ENCODE results near the gene RFX3. TPM values are rescaled to one million over a fixed set of nuclear protein-coding genes. Genes with fewer than 3 reads are reported as not detected.

RFX3 gene
- total RNA-seq, 1 experiment from 2014 or later: 5.7 TPM

DNA sequence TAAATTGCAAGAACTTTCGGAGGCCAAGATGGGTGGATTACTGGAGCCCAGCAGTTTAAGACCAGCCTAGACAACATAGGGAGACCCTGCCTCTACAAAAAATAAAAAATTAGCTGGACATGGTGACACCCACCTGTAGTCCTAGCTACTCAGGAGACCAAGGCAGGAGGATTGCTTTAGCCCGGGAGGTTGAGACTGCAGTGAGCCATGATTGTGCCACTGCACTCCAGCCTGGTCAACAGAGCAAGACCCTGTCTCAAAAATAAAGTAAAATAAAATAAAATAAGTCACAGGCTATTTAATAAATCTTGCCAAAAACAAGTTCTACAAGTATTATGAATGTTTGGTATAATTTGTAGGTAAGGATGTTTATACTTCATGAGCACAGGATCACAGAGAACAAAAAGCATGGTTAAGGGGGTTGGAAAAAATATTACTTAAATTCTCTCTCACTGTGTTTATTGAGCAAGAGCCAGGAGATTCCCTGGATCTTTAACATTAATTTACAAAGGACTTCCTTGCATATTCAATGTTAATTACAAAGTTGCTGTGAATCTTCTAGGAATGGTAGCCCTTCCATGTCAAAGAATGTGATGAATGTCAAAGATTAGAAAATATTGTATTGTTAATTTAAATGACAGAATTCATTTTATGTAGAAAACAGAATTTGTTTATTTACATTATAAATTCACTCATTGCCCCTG, 164.0 kb downstream of the RFX3 start:
- Histone ChIP-seq H3K27me3 (ENCODE audit: control insufficient read depth, insufficient read depth, low read length) (no peaks in the 10 kb centered on the region), H3K4me3 (ENCODE audit: low read depth in 2 of 2, low read length in 2 of 2) (no peak overlapping the region), H3K27ac (ENCODE audit: low read length) (no peak overlapping the region), H3K4me1 (ENCODE audit: control insufficient read depth, insufficient read depth, low read length) (no peaks in the 10 kb centered on the region), H3K9me3 (ENCODE audit: control insufficient read depth, insufficient read depth, low read depth, low read length) (no peaks in the 10 kb centered on the region), H3K36me3 (ENCODE audit: control insufficient read depth, insufficient read depth, low read length) (no peaks in the 10 kb centered on the region)
- ChIA-PET CTCF (no interaction called here), POLR2A (no interaction called here)
- TF ChIP-seq POLR2AphosphoS5 (IDR thresholded peaks at IDR 0.05; ENCODE audit: low read depth, low read length) (no peak), TCF7L2 (IDR thresholded peaks at IDR 0.05; ENCODE audit: low read depth, low read length) (no peak), SIN3A (IDR thresholded peaks at IDR 0.05; ENCODE audit: borderline replicate concordance, insufficient read depth, low read depth, low read length) (no peak)
- TF ChIP-seq, protein P1, sequence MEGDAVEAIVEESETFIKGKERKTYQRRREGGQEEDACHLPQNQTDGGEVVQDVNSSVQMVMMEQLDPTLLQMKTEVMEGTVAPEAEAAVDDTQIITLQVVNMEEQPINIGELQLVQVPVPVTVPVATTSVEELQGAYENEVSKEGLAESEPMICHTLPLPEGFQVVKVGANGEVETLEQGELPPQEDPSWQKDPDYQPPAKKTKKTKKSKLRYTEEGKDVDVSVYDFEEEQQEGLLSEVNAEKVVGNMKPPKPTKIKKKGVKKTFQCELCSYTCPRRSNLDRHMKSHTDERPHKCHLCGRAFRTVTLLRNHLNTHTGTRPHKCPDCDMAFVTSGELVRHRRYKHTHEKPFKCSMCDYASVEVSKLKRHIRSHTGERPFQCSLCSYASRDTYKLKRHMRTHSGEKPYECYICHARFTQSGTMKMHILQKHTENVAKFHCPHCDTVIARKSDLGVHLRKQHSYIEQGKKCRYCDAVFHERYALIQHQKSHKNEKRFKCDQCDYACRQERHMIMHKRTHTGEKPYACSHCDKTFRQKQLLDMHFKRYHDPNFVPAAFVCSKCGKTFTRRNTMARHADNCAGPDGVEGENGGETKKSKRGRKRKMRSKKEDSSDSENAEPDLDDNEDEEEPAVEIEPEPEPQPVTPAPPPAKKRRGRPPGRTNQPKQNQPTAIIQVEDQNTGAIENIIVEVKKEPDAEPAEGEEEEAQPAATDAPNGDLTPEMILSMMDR (IDR thresholded peaks at IDR 0.05): no peak
- TF ChIP-seq, protein P2, sequence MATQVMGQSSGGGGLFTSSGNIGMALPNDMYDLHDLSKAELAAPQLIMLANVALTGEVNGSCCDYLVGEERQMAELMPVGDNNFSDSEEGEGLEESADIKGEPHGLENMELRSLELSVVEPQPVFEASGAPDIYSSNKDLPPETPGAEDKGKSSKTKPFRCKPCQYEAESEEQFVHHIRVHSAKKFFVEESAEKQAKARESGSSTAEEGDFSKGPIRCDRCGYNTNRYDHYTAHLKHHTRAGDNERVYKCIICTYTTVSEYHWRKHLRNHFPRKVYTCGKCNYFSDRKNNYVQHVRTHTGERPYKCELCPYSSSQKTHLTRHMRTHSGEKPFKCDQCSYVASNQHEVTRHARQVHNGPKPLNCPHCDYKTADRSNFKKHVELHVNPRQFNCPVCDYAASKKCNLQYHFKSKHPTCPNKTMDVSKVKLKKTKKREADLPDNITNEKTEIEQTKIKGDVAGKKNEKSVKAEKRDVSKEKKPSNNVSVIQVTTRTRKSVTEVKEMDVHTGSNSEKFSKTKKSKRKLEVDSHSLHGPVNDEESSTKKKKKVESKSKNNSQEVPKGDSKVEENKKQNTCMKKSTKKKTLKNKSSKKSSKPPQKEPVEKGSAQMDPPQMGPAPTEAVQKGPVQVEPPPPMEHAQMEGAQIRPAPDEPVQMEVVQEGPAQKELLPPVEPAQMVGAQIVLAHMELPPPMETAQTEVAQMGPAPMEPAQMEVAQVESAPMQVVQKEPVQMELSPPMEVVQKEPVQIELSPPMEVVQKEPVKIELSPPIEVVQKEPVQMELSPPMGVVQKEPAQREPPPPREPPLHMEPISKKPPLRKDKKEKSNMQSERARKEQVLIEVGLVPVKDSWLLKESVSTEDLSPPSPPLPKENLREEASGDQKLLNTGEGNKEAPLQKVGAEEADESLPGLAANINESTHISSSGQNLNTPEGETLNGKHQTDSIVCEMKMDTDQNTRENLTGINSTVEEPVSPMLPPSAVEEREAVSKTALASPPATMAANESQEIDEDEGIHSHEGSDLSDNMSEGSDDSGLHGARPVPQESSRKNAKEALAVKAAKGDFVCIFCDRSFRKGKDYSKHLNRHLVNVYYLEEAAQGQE (IDR thresholded peaks at IDR 0.05; ENCODE audit: insufficient read depth in 1 of 2, low read depth in 2 of 2, low read length in 1 of 2): no peak
- BruUV-seq (replicated peaks): no TSS peak
- ATAC-seq: no peak
- intact Hi-C loops (cut with micrococcal nuclease; ENCODE audit: unreplicated experiment) (no loop called here), in situ Hi-C loops (cut with HindIII; ENCODE audit: low pct_unique_long_range_greater_than_20kb, low sequenced_read_pairs) (no loop called here)
- DNase-seq (ENCODE audit: low read depth, low spot score): no peak

DNA sequence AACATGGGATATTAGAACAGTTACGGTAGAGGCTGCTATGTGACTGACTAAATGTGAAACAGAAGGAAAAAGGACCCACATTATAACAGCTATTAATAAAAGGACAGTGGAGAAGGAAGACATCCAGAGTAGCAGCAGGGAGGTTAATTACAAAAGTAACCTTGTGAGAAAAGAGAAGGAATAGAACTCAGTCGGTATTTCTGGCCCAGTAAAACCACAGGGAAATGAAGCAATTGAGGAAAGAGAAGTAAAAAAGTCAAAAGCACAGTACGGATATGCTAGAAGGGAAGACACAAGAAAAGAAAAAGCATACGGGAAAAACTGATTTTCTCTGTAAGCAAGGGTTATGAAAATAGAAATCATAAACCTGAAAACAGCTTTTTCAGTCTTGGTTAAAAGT, 164.7 kb downstream of the RFX3 start:
- H3K27me3 ChIP-seq (ENCODE audit: control insufficient read depth, insufficient read depth, low read length): no peaks in the 10 kb centered on the region
- CTCF ChIA-PET: no interaction called here
- H3K9me3 ChIP-seq (ENCODE audit: control insufficient read depth, insufficient read depth, low read depth, low read length): no peaks in the 10 kb centered on the region
- no peak overlapping the region for H3K27ac ChIP-seq (ENCODE audit: low read length)
- DNase-seq (ENCODE audit: low read depth, low spot score) (no peak), ATAC-seq (no peak)
- no peaks in the 10 kb centered on the region for H3K36me3 ChIP-seq (ENCODE audit: control insufficient read depth, insufficient read depth, low read length)
- BruUV-seq (replicated peaks): no TSS peak
- TF ChIP-seq, protein P2 (IDR thresholded peaks at IDR 0.05; ENCODE audit: insufficient read depth in 1 of 2, low read depth in 2 of 2, low read length in 1 of 2): no peak
- TF ChIP-seq POLR2AphosphoS5 (IDR thresholded peaks at IDR 0.05; ENCODE audit: low read depth, low read length): no peak
- TF ChIP-seq, protein P1 (IDR thresholded peaks at IDR 0.05): no peak
- TF ChIP-seq TCF7L2 (IDR thresholded peaks at IDR 0.05; ENCODE audit: low read depth, low read length): no peak
- TF ChIP-seq SIN3A (IDR thresholded peaks at IDR 0.05; ENCODE audit: borderline replicate concordance, insufficient read depth, low read depth, low read length): no peak
- POLR2A ChIA-PET: no interaction called here
- H3K4me1 ChIP-seq (ENCODE audit: control insufficient read depth, insufficient read depth, low read length): no peaks in the 10 kb centered on the region
- in situ Hi-C loops (cut with HindIII; ENCODE audit: low pct_unique_long_range_greater_than_20kb, low sequenced_read_pairs): no loop called here
- intact Hi-C loops (cut with micrococcal nuclease; ENCODE audit: unreplicated experiment): no loop called here
- no peak overlapping the region for H3K4me3 ChIP-seq (ENCODE audit: low read depth in 2 of 2, low read length in 2 of 2)

Data from Panc1 (cell line).